Ectodermal cell (in vitro differentiated cells): ENCODE results near the gene ATAD3A.

Experiments
- H3K27ac ChIP-seq: 2 replicates; pipeline ENCODE4 v1.7.0; 2013; ENCODE audit warnings: mild to moderate bottlenecking, low read depth, low read length; ENCODE audit not compliant: insufficient read depth, poor library complexity, severe bottlenecking
- H3K27me3 ChIP-seq: 2 replicates; pipeline ENCODE4 v1.7.0; 2013; ENCODE audit warnings: mild to moderate bottlenecking, low read length; ENCODE audit not compliant: insufficient read depth, control insufficient read depth, poor library complexity, severe bottlenecking
- H3K36me3 ChIP-seq: one replicate; pipeline ENCODE4 v1.7.0; 2013; ENCODE audit warnings: low read length; ENCODE audit not compliant: control insufficient read depth, insufficient read depth
- H3K4me1 ChIP-seq: one replicate; pipeline ENCODE4 v1.7.0; 2013; ENCODE audit warnings: low read length; ENCODE audit not compliant: control insufficient read depth, insufficient read depth
- H3K4me3 ChIP-seq: 2 replicates; pipeline ENCODE4 v1.7.0; 2013; ENCODE audit warnings: low read depth, low read length, control low read depth; ENCODE audit not compliant: insufficient read depth
- H3K9me3 ChIP-seq: 2 replicates; pipeline ENCODE4 v1.7.0; 2013; ENCODE audit warnings: mild to moderate bottlenecking, low read length, moderate library complexity; ENCODE audit not compliant: control insufficient read depth
- WGBS, 2 experiments: methylation state at CpG; one replicate each; pipeline ENCODE4 v1.1.7; 2013; ENCODE audit warnings: missing lambda C conversion rate in 2 of 2; 5-methylcytosine and 5-hydroxymethylcytosine counted together

Gene ATAD3A

GRCh38 chr1:1564268-1564667 is 52.3 kb downstream of the ATAD3A start:
- no peaks in the 10 kb centered on the region for H3K9me3 ChIP-seq
- H3K27me3 ChIP-seq, result no peaks in the 10 kb centered on the region
- WGBS, 2 experiments, result 96 to 97% methylated on average over 19 of the region's 19 CpGs
- no peak overlapping the region for H3K4me3 ChIP-seq
- H3K4me1 ChIP-seq, result no peaks in the 10 kb centered on the region
- peaks cover 36% of the 10 kb centered on the region for H3K36me3 ChIP-seq
- no peak overlapping the region for H3K27ac ChIP-seq

GRCh38 chr1:1565340-1565739 is 53.4 kb downstream of the ATAD3A start:
- Histone ChIP-seq H3K36me3 (peaks cover 39% of the 10 kb centered on the region), H3K4me1 (no peaks in the 10 kb centered on the region), H3K27me3 (no peaks in the 10 kb centered on the region), H3K4me3 (no peak overlapping the region), H3K27ac (no peak overlapping the region), H3K9me3 (no peaks in the 10 kb centered on the region)
- WGBS, 2 experiments, result 94 to 95% methylated on average over 10 of the region's 10 CpGs

- no peak overlapping the region for H3K4me3 ChIP-seq
- WGBS, 2 experiments, result 93% methylated on average over 31 of the region's 31 CpGs
- H3K27me3 ChIP-seq, result no peaks in the 10 kb centered on the region
- H3K4me1 ChIP-seq, result no peaks in the 10 kb centered on the region
- H3K27ac ChIP-seq, result peak overlapping the region; percentile 26
- H3K36me3 ChIP-seq, result peaks cover 25% of the 10 kb centered on the region
- no peaks in the 10 kb centered on the region for H3K9me3 ChIP-seq
These were observed 55.4 kb downstream of the ATAD3A start for GRCh38 chr1:1567152-1567875.

- Histone ChIP-seq H3K27me3 (no peaks in the 10 kb centered on the region), H3K27ac (no peak overlapping the region), H3K9me3 (no peaks in the 10 kb centered on the region), H3K4me1 (no peaks in the 10 kb centered on the region), H3K36me3 (peaks cover 21% of the 10 kb centered on the region), H3K4me3 (no peak overlapping the region)
- WGBS, 2 experiments, result 53 to 59% methylated on average over 10 of the region's 10 CpGs
These were observed 55.9 kb downstream of the ATAD3A start for GRCh38 chr1:1567891-1568291.

- no peak overlapping the region for H3K27ac ChIP-seq
- 94 to 95% methylated on average over 7 of the region's 7 CpGs for WGBS, 2 experiments
- no peaks in the 10 kb centered on the region for H3K27me3 ChIP-seq
- H3K9me3 ChIP-seq, result no peaks in the 10 kb centered on the region
- H3K4me3 ChIP-seq, result no peak overlapping the region
- H3K4me1 ChIP-seq, result peaks cover 7% of the 10 kb centered on the region
- H3K36me3 ChIP-seq, result peaks cover 13% of the 10 kb centered on the region
These were observed 57.4 kb downstream of the ATAD3A start for GRCh38 chr1:1569341-1569740.

- no peaks in the 10 kb centered on the region for H3K9me3 ChIP-seq
- 1% methylated on average over 96 of the region's 96 CpGs for WGBS, 2 experiments
- H3K27ac ChIP-seq, result peak overlapping the region; percentile 97
- peaks cover 3% of the 10 kb centered on the region for H3K27me3 ChIP-seq
- H3K36me3 ChIP-seq, result peaks cover 4% of the 10 kb centered on the region
- peaks cover 7% of the 10 kb centered on the region for H3K4me1 ChIP-seq
- peak overlapping the region; percentile 99 for H3K4me3 ChIP-seq
These were observed 62.1 kb downstream of the ATAD3A start for GRCh38 chr1:1573843-1574720.

- Histone ChIP-seq H3K4me3 (peak within 1 kb of the TSS; percentile 99), H3K4me1 (peaks cover 7% of the 10 kb centered on the region), H3K27me3 (peaks cover 3% of the 10 kb centered on the region), H3K36me3 (no peaks in the 10 kb centered on the region), H3K9me3 (no peaks in the 10 kb centered on the region), H3K27ac (peak within 1 kb of the TSS; percentile 97)
- 1 to 2% methylated on average over 87 of the region's 87 CpGs for WGBS, 2 experiments
These were observed 63.0 kb downstream of the ATAD3A start, which contains the start of gene SSU72 for GRCh38 chr1:1574721-1575537. SSU72 (minus strand) TSS chr1:1574863; CDS start chr1:1574557, 306 bp downstream.

- no peaks in the 10 kb centered on the region for H3K36me3 ChIP-seq
- peaks cover 7% of the 10 kb centered on the region for H3K4me1 ChIP-seq
- 80 to 81% methylated on average over 10 of the region's 10 CpGs for WGBS, 2 experiments
- H3K4me3 ChIP-seq, result no peak overlapping the region
- peaks cover 13% of the 10 kb centered on the region for H3K27me3 ChIP-seq
- no peak overlapping the region for H3K27ac ChIP-seq
- no peaks in the 10 kb centered on the region for H3K9me3 ChIP-seq
These were observed 65.5 kb downstream of the ATAD3A start for GRCh38 chr1:1577367-1578011.

GRCh38 chr1:1578371-1578940 is 66.5 kb downstream of the ATAD3A start:
- Histone ChIP-seq H3K27me3 (peaks cover 21% of the 10 kb centered on the region), H3K36me3 (no peaks in the 10 kb centered on the region), H3K9me3 (no peaks in the 10 kb centered on the region), H3K4me3 (no peak overlapping the region), H3K27ac (no peak overlapping the region), H3K4me1 (peaks cover 1% of the 10 kb centered on the region)
- WGBS, 2 experiments, result 89% methylated on average over 13 of the region's 13 CpGs
